Neuronal stem cell (in vitro differentiated cells): Measurements from ENCODE around the gene ANKRD44.

Experiments used
- DNase-seq: peaks from one replicate; pipeline ENCODE4 v3.0.0-alpha.2; 2013; ENCODE audit warnings: low spot score
- H2AFZ ChIP-seq: one replicate; pipeline ENCODE4 v1.6.1; 2013; ENCODE audit warnings: mild to moderate bottlenecking, low read length, inconsistent platforms
- H2AK5ac ChIP-seq: 2 replicates; pipeline ENCODE4 v1.6.1; 2013; ENCODE audit warnings: low read depth, mild to moderate bottlenecking, inconsistent platforms, low read length, moderate library complexity, mixed read lengths
- H2BK120ac ChIP-seq: 2 replicates; pipeline ENCODE4 v1.6.1; 2013; ENCODE audit warnings: low read depth, mild to moderate bottlenecking, inconsistent platforms, low read length, moderate library complexity, mixed read lengths
- H2BK12ac ChIP-seq: one replicate; pipeline ENCODE4 v1.6.1; 2013; ENCODE audit warnings: low read length, inconsistent platforms
- H2BK15ac ChIP-seq: 2 replicates; pipeline ENCODE4 v1.6.1; 2013; ENCODE audit warnings: mild to moderate bottlenecking, low read length, inconsistent platforms, mixed read lengths
- H2BK5ac ChIP-seq: one replicate; pipeline ENCODE4 v1.6.1; 2013; ENCODE audit warnings: inconsistent platforms, mild to moderate bottlenecking, low read length, moderate library complexity
- H3K14ac ChIP-seq: one replicate; pipeline ENCODE4 v1.6.1; 2013; ENCODE audit warnings: low read length, inconsistent platforms
- H3K18ac ChIP-seq: 2 replicates; pipeline ENCODE4 v1.6.1; 2013; ENCODE audit warnings: low read length, inconsistent platforms
- H3K23ac ChIP-seq: 2 replicates; pipeline ENCODE4 v1.6.1; 2013; ENCODE audit warnings: low read depth, mild to moderate bottlenecking, mixed read lengths, low read length, inconsistent platforms; ENCODE audit not compliant: poor library complexity
- H3K27ac ChIP-seq: replicated peaks from 3 replicates; pipeline ENCODE4 v1.5.1; 2013; ENCODE audit warnings: low read length, inconsistent platforms
- H3K27me3 ChIP-seq, 3 experiments: 2 replicates each; pipeline ENCODE4 v1.6.1; 2013; ENCODE audit warnings: low read length in 3 of 3, mild to moderate bottlenecking in 2 of 3, inconsistent platforms in 1 of 3, low read depth in 1 of 3, mixed read lengths in 1 of 3, moderate library complexity in 1 of 3; ENCODE audit not compliant: control insufficient read depth in 3 of 3, insufficient read depth in 3 of 3
- H3K36me3 ChIP-seq, 2 donors: replicated peaks in 1 of 2; 2 replicates each; pipeline ENCODE4 v1.6.1; 2013; ENCODE audit warnings: low read length in 2 of 2; ENCODE audit not compliant: control insufficient read depth in 2 of 2, insufficient read depth in 2 of 2
- H3K4ac ChIP-seq: 2 replicates; pipeline ENCODE4 v1.6.1; 2013; ENCODE audit warnings: inconsistent platforms, mild to moderate bottlenecking, low read length, moderate library complexity
- H3K4me1 ChIP-seq, 2 donors: 1 replicate in 1 of 2; 2 replicates in 1 of 2; pipeline ENCODE4 v1.6.1; 2013; ENCODE audit warnings: low read length in 2 of 2, low read depth in 1 of 2; ENCODE audit not compliant: control insufficient read depth in 2 of 2, insufficient read depth in 1 of 2
- H3K4me2 ChIP-seq: one replicate; pipeline ENCODE4 v1.6.1; 2013; ENCODE audit warnings: mild to moderate bottlenecking, low read length, inconsistent platforms; ENCODE audit not compliant: insufficient read depth, poor library complexity, severe bottlenecking
- H3K4me3 ChIP-seq, 2 donors: 2 replicates each; pipeline ENCODE4 v1.5.1; 2013; ENCODE audit warnings: low read length in 2 of 2, mild to moderate bottlenecking in 2 of 2, inconsistent platforms in 1 of 2, moderate library complexity in 1 of 2
- H3K79me1 ChIP-seq: one replicate; pipeline ENCODE4 v1.6.1; 2013; ENCODE audit warnings: low read depth, mild to moderate bottlenecking, inconsistent platforms, low read length, moderate library complexity
- H3K9ac ChIP-seq: one replicate; pipeline ENCODE4 v1.6.1; 2013; ENCODE audit warnings: mild to moderate bottlenecking, low read depth, low read length, inconsistent platforms; ENCODE audit not compliant: poor library complexity
- H3K9me3 ChIP-seq, 2 donors: replicated peaks in 1 of 2; 2 replicates each; pipeline versions ENCODE3 to v1.6.1; 2013; ENCODE audit warnings: low read length in 2 of 2, mild to moderate bottlenecking in 2 of 2, inconsistent platforms in 1 of 2, low read depth in 1 of 2, mixed read lengths in 1 of 2, moderate library complexity in 1 of 2; ENCODE audit not compliant: control insufficient read depth in 2 of 2, insufficient read depth in 1 of 2
- H4K8ac ChIP-seq: one replicate; pipeline ENCODE4 v1.6.1; 2013; ENCODE audit warnings: low read depth, mild to moderate bottlenecking, inconsistent platforms, low read length, moderate library complexity
- H4K91ac ChIP-seq: one replicate; pipeline ENCODE4 v1.6.1; 2013; ENCODE audit warnings: low read length, low read depth, mild to moderate bottlenecking, inconsistent platforms; ENCODE audit not compliant: poor library complexity
- WGBS, 2 donors: extraction: QIAGEN DNeasy Blood & Tissue Kit; methylation state at CpG; one replicate each; pipeline ENCODE4 v1.1.7; 2013; ENCODE audit warnings: missing lambda C conversion rate in 2 of 2, mixed read lengths in 1 of 2; ENCODE audit not compliant: insufficient read length in 2 of 2, insufficient replicate concordance in 1 of 2; ENCODE audit errors: extremely low coverage in 2 of 2; 5-methylcytosine and 5-hydroxymethylcytosine counted together

Gene ANKRD44

GRCh38 chr2:197277794-197278193 is 32.8 kb downstream of the ANKRD44 start:
- Histone ChIP-seq H4K8ac (no peak overlapping the region), H3K14ac (no peak overlapping the region), H3K4ac (no peak overlapping the region), H2AK5ac (no peak overlapping the region), H3K79me1 (no peaks in the 10 kb centered on the region), H3K4me2 (no peak overlapping the region), H3K36me3 (no peaks in the 10 kb centered on the region), H3K27ac (no peak overlapping the region), H3K4me1 (peaks cover 0 to 6% of the 10 kb centered on the region in 2 donors), H2BK5ac (no peak overlapping the region), H2BK12ac (no peak overlapping the region), H4K91ac (no peak overlapping the region), H2BK15ac (no peak overlapping the region), H3K9ac (no peak overlapping the region), H3K4me3 (no peak overlapping the region), H3K27me3 (no peaks in the 10 kb centered on the region), H3K9me3 (no peaks in the 10 kb centered on the region), H3K18ac (no peak overlapping the region), H2BK120ac (no peak overlapping the region), H2AFZ (no peak overlapping the region), H3K23ac (no peak overlapping the region)
- DNase-seq, result no peak
- WGBS, 2 donors, result no CpG with 5 or more reads among the region's 5 CpGs

GRCh38 chr2:197276156-197276555 is 34.4 kb downstream of the ANKRD44 start:
- Histone ChIP-seq H3K4ac (no peak overlapping the region), H3K23ac (no peak overlapping the region), H3K4me2 (no peak overlapping the region), H3K9me3 (no peaks in the 10 kb centered on the region), H2BK15ac (no peak overlapping the region), H3K27me3 (no peaks in the 10 kb centered on the region), H3K79me1 (no peaks in the 10 kb centered on the region), H3K4me3 (no peak overlapping the region), H3K9ac (no peak overlapping the region), H2BK5ac (no peak overlapping the region), H3K14ac (no peak overlapping the region), H4K8ac (no peak overlapping the region), H2BK120ac (no peak overlapping the region), H2AFZ (no peak overlapping the region), H2BK12ac (no peak overlapping the region), H3K36me3 (no peaks in the 10 kb centered on the region), H4K91ac (no peak overlapping the region), H3K18ac (no peak overlapping the region), H2AK5ac (no peak overlapping the region), H3K4me1 (peaks cover 0 to 6% of the 10 kb centered on the region in 2 donors), H3K27ac (no peak overlapping the region)
- DNase-seq, result no peak
- WGBS, 2 donors, result no CpG with 5 or more reads among the region's 2 CpGs

- no peak overlapping the region for H2AFZ ChIP-seq
Observed at GRCh38 chr2:197274937-197275336, 35.6 kb downstream of the ANKRD44 start.

DNA sequence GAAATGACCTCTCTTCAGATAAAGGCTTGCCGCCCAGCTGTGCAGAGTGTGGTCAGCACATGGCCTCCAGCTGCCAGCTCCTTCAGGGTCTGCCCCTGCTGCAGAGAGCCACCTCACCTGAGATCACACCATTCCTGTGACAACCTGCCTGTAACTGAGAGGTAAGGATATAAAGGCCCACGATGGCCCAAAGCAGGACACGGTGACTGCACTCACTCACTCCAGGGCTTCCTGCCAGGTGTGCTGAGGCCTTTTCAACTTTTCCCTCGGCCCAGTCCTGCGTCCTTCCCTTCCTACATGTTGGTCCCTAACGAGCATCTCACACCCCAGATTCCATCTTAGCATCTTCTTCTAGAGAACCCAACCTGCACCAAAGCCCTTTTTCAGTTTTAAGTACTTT is 36.2 kb downstream of the ANKRD44 start:
- H3K4ac ChIP-seq, result no peak overlapping the region
- no peak overlapping the region for H3K4me2 ChIP-seq
- no CpG with 5 or more reads among the region's 6 CpGs for WGBS, 2 donors
- no peaks in the 10 kb centered on the region for H3K27me3 ChIP-seq
- H3K9me3 ChIP-seq, result no peaks in the 10 kb centered on the region
- no peak for DNase-seq
- no peak overlapping the region for H3K23ac ChIP-seq
- H3K14ac ChIP-seq, result no peak overlapping the region
- H3K36me3 ChIP-seq, result no peaks in the 10 kb centered on the region
- H3K9ac ChIP-seq, result no peak overlapping the region
- H3K79me1 ChIP-seq, result no peaks in the 10 kb centered on the region
- no peak overlapping the region for H2BK120ac ChIP-seq
- H4K8ac ChIP-seq, result no peak overlapping the region
- no peak overlapping the region for H2BK12ac ChIP-seq
- H4K91ac ChIP-seq, result no peak overlapping the region
- H3K4me1 ChIP-seq, result peaks cover 0 to 4% of the 10 kb centered on the region in 2 donors
- H3K27ac ChIP-seq, result no peak overlapping the region
- no peak overlapping the region for H2BK5ac ChIP-seq
- H2AK5ac ChIP-seq, result no peak overlapping the region
- no peak overlapping the region for H3K4me3 ChIP-seq
- H2BK15ac ChIP-seq, result no peak overlapping the region
- H2AFZ ChIP-seq, result no peak overlapping the region
- H3K18ac ChIP-seq, result no peak overlapping the region

More at GRCh38 chr2:197274937-197275336, 35.6 kb downstream of the ANKRD44 start:
- H3K23ac ChIP-seq, result no peak overlapping the region
- H4K91ac ChIP-seq, result no peak overlapping the region
- no peak overlapping the region for H3K27ac ChIP-seq
- no peak overlapping the region for H2BK12ac ChIP-seq
- H3K79me1 ChIP-seq, result no peaks in the 10 kb centered on the region
- H3K9me3 ChIP-seq, result no peaks in the 10 kb centered on the region
- H3K4me2 ChIP-seq, result no peak overlapping the region
- H3K27me3 ChIP-seq, result no peaks in the 10 kb centered on the region
- no peak overlapping the region for H3K9ac ChIP-seq
- H3K14ac ChIP-seq, result no peak overlapping the region
- no peak overlapping the region for H3K18ac ChIP-seq
- H3K4me3 ChIP-seq, result no peak overlapping the region
- no peaks in the 10 kb centered on the region for H3K36me3 ChIP-seq
- no peak overlapping the region for H4K8ac ChIP-seq
- H2AK5ac ChIP-seq, result no peak overlapping the region
- DNase-seq, result no peak
- WGBS, 2 donors, result no CpG with 5 or more reads among the region's 3 CpGs
- peaks cover 0 to 6% of the 10 kb centered on the region in 2 donors for H3K4me1 ChIP-seq
- H2BK120ac ChIP-seq, result no peak overlapping the region
- no peak overlapping the region for H3K4ac ChIP-seq
- no peak overlapping the region for H2BK5ac ChIP-seq
- no peak overlapping the region for H2BK15ac ChIP-seq
